NCI-H446 treated with DMSO at 0.1 percent for 48 hours (cell line): ENCODE measurements around the gene TARBP1.
"Not testable (repeated sequence)": the region's sequence is repeated elsewhere in the genome, so short reads cannot be mapped to it uniquely, and the experiment has no call there.

ENCODE experiments used
- DNase-seq: peaks from one replicate; lab custom pipeline; 2025; lab: John Stamatoyannopoulos, UW

Gene TARBP1

DNA sequence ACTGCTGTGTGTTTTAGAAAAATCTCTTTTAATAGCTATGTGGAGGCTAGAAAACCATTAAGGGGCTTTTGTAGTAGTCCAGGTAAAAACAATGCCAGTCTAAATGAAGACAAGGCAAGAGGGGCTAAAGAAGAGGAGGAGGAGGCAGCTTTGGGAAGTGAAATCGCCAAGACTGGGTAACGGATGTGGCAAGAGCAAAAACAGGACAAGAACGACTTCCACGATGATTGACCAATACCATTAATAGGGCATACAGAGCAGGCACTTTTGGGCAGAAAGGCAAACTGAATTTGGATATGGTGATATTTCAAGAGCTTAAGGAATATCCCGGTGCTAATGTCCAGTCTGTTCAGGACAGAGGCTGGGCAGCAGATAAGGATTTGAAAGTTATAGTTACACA is 83.7 kb downstream of the TARBP1 start:
- DNase-seq, result no peak

DNA sequence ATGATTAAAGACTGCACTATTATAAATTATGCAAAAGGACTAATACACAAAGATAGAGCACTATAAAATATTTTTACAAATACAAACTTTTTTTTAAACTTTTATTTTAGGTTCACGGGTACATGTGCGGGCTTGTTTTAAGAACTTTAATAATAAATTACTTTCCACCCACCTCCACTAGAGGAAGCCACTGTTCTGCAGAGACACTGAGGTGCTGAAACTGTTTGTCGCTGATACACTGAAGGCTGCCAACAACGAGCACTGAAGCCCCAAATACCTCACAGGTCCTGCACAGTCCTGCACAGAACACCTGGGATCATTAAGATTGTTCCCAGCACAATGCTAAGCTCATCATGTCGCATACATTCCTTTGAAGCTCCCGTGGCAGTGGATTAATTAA is 85.8 kb downstream of the TARBP1 start:
- DNase-seq, result no peak

DNA sequence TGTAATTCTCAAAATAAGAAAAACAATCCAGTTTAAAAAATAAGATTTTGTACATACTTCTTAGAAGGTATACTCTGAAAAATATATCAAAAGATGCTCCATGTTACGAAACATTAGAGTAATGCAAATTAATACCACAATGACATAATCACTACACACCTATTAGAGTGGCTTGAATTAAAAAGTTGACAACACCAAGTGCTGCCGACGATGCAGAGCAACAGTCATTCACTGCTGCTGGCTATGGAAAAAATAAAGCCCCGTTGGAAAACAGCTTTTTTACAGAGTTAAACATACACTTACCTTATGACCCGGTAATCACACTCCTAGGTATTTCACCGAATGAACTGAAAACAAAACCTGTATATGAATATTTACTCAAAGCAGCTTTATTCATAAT is 90.9 kb downstream of the TARBP1 start:
- no peak for DNase-seq

DNA sequence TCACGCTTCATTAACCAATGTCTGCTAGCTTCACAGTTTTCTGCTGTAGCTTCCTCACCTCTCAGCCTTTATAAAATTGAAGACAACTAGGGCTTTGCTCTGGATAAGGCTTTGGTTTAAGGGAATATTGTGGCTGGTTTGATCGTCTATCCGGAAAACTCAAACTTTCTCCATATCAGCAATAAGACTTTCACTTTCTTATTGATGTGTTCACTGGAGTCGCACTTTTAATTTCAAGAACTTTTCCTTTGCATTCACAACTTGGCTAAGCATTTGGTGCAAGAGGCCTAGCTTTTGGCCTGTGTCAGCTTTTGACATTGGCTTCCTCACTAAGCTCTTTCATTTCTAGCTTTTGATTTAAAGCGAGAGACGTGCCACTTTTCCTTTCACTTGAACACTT is 92.9 kb downstream of the TARBP1 start:
- no peak for DNase-seq

DNA sequence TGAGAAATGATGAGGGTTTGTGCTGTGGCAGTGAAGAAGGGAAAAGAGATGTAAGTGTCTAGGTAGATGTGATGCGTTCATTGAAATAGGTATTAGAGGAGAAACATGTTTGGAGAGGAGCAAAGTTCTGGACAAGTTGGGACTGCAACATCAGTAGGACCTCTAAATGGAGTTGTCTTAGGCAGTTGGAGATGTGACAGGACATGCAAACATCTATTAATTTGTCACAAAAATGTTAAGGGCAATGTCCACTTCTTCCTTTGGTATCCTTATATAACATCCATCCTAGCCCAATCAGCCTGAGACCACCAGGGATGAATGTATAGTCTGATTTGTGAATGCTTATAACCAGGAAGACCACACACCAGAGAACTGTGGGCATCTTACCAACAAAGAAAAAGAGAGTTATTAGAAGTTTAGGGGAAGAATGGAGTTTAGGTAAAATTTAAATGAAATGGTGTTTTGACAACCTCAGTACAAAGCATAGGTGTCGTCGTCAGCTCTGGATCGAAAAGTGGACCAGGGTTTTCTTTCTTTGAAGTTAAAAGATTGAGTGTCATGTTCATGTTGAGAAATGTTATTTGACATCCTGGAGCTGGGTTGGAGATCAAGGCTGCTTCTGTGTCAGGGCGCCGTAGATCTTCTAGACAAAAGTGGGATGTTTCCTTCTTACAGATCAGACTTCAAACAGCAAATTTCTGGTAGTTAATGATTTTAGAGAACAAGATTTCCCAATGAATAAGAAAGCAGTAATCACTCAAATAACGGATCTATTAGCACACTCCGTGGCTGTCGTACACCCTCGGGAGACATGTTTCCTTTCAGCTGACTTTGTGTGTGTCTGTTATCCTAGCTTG is 97.1 kb downstream of the TARBP1 start:
- no peak for DNase-seq

DNA sequence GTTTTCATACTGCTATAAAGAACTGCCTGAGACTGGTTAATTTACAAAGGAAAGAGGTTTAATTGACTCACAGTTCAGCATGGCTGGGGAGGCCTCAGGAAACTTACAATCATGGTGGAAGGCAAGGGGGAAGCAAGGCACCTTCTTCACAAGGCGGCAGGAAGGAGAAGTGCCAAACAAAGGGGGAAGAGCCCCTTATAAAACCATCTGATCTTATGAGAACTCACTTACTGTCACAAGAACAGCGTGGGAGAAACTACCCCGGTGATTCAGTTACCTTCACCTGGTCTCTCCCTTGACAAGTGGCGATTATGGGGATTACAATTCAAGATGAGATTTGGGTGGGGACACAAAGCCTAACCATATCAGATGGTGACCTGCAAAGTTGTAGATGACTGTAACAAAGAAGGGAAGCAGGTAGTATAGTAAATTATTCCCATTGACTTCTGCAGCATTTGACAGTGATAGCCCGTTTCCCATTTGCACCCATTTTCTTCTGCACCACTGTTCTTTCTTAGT is 99.3 kb downstream of the TARBP1 start:
- not testable (repeated sequence) for DNase-seq

DNA sequence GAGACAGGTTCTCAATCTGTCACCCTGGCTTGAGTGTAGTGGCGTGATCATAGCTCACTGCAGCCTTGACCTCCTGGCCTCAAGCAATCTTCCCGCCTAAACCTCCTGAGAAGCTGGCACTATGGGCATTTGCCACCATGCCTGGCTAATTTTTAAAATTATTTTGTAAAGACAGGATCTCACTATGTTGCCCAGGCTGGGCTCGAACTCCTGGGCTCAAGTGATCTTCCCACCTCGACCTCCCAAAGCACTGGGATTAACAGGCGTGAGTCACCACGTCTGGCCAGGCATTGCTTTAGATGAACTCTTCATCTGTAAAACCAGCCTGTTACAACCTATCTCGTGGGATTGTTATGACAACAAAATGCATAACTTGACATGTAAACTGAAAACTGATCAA is 103.3 kb downstream of the TARBP1 start:
- DNase-seq, result no peak

DNA sequence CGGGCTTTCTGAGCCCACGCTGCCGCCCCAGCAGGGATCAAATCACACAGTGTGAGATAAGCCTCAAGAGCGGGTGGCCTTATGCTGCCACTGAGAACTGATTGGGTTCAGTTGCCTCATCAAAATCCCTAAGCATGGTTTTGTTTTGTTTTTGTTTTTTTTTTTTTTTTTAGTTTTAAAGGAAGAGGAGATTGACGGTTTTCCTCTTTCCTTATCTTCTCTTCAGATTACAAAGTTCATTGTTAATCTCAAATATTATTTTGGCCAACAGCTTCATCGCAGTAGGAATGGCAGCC is 105.1 kb downstream of the TARBP1 start:
- no peak for DNase-seq

DNA sequence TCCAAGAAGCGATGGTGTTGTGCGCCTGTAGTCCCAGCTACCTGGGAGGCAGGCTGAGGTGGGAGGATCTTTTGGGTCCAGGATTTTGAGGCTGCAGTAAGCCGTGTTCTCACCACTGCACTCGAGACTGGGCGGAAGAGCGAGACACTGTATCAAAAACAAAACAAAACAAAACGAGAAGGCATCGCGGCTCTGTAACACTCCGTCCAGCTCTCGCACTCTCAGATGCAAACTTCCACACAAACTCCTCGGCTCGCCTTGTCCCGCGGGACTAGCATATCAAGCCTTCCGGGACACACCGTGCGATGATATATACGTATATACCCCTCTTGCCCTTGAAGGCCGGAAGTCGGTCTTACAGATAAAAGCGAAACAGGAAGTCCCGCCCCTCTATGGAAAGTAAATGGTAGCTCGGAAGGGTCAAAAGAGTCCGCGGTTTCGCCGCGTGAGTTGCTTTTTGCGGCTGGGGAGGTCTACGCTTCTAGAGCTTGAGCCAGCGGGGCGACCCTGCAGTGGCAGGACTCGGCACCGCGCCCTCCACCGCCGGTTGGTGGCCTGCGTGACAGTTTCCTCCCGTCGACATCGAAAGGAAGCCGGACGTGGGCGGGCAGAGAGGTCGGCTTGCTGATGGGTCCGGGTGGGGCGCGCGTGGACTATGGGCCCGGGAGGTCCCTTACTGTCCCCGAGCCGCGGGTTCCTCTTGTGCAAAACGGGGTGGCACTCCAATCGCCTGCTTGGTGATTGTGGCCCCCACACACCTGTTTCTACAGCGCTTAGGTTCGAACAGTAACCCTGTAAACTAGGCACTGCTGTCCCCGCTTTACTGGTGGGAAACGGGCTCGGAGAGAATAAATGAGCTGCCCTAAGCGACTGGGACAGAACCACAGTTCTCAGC is 105.7 kb downstream of the TARBP1 start, which contains the start of gene COA6:
Gene COA6 (plus strand): TSS at position 393 of the 895 bp plus-strand sequence. CDS start 11 bp downstream, at position 404.
- peak; percentile 91 for DNase-seq

DNA sequence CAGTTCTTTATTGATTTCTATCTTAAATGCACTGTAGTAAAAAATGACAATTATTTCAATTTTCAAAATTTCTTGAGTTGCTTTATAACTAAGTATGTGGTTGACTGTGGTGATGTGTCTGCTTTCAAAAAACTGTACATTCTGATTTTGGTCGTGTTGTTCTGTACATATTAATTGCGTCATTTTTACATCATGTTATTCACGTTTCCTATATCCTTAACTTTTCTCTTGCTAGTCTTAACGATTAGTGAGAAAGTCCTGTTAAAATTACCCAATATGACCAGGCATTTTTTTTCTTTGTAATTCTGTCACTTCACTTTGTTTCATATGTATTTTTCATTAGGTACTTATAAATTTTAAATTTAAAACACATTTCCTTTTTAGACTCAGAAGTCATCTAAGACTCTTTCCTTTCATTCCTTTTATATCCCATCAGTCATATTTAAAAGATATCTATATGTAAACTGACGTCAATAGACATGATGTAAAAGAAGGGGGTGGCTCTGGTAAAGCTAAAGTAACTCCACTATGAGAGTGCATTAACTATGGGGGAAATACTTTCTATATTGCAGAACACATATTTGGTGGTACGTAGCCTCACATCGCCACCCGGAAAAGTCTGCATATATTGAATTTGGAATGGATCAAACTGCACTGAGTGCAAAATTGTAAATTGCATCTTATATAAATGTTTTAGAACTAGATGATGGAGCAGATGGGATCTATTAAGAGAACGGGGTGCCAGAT is 106.8 kb downstream of the TARBP1 start:
- no peak for DNase-seq

DNA sequence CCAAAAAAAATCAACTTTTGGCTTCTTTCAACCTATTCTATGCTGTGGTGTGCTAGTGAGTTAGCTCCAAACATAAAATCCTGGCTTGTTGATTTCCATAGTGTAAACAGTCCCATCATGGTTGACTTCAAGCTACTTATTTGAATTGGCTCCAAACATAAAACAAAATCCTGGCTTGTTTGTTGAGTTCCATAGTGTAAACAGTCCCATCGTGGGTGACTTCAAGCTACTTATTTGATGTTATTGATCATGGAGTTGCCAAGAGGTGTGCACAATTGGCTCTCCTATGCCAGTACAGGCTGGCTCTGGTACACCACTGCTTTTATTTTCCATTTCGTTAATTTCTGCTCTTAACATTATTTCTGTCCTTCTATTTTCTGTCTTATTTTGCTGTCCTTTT is 107.6 kb downstream of the TARBP1 start:
- no peak for DNase-seq

DNA sequence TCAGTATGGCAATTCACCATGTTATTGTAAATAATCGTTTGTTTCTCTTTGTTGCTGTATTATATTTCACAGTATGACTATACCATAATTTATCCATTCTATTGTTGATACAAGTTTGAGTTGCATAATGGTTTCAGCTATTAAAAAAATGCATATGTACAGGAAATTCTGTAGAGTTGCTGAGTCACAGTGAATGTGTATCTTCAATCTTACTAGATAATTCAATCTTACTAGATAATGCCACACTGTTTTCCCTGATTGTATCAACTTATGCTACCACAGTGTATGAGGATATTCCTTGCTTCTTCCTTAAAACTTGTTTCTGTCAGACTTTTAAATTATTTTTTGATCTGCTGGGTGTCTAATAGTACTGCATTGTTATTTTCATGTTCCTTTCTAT is 109.2 kb downstream of the TARBP1 start:
- no peak for DNase-seq

DNA sequence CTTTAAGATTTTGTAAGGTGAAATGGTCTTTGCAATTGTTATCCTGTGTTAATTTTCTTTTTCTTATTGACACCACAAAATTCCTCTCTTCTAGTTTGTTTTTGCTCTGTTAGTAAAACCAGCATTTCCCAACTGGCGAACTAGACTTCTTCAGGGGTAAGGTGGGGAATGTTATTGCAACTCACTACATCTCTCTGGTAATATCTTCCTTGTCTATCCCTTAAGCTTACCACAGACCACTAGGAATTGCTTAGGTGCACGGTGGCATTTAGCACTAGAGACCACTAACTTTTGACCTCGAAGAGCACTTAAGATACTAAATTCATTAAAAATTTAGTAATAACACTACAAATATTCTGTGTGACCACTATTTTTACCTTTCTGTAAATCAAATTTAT is 109.9 kb downstream of the TARBP1 start:
- no peak for DNase-seq

DNA sequence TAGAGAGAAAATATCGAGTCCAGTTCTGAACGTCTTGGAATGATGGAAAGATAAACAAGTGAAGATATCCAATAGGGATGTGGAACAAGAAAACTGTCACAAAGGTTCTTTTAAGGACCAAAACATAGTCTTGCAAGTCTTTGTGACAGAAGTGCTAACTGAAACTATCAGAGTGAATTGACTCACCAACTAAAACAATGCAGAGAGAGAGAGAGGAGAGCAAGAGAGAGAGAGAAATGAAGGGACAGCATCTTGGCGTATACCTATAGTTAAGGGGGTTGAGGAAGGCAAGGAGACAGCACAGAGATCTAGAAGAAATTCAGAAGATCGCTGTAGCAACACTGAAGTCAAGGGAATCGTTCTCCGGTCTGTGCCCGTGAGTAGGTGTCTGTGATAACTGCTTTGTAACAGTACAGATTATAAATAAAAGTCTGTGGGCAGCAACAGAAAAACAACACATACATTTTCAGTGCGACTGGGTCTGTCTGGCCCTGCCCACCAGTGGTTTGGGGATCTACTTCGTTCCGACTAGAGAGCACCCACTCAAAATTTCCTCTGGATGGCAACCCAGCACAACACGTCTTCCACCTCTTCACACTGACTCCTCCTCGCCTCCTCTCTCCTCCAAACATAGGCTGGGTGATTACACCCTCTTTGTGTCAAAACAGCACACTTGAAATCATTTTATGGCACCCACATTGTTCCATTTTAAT is 110.5 kb downstream of the TARBP1 start:
- DNase-seq, result no peak

DNA sequence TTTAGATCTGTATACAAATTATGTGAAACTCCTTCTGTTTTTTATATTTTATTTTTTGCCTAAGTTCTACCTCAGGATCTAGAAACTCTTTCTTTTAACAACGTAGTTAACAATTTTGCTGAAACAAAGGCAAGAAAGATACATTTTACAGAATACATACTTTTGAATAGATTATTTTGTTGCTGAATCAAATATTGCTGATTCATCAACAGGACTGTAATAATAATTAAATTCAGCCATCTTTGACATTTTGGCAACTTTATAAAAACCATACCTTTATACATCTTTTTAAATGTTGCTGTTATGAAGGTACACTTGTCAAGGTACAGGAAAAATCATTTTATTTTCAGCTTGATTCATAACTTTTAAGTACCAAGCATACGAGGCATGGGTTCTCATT is 116.4 kb downstream of the TARBP1 start:
- no peak for DNase-seq

DNA sequence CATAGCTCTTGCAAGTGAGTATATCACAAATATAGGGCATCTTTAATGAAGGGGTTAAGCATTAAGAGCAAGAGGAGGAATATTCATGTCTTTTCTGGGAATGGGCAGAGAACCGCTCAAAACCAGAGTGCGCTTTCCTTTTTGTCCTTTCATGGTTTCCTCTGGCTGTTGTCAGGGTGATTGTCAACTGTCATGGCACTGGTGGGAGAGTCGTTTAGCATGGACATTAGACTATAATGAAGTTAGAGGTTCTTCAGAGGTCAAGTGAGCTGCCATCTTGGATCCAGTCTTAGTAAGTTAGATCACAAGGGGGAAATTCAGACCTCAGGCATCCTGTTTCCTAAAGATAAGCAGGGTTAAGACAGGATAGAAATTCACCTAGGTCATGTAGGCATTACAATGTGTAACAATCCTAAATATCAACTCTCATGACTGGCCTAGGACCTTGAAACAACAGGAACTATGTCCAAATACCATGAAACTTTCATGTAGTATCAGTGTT is 117.8 kb downstream of the TARBP1 start:
- no peak for DNase-seq

DNA sequence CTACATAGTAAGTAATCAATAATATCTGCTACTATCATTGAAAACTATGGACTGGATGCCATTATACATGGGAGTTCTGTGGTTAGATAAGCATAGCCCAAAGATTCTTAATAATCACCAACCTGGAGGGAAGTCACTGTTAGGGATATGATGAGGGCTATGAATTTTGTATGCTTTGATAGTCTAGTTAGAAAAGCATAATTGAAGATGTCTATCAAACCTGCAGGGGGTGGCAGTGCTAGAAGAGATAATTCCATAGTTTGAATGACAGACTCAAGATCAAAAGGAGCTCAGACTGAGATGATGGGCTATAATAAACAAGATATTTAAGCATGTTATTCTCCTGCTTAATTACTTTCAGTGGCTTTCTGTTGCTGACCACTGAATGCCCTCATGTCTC is 121.1 kb downstream of the TARBP1 start:
- no peak for DNase-seq

DNA sequence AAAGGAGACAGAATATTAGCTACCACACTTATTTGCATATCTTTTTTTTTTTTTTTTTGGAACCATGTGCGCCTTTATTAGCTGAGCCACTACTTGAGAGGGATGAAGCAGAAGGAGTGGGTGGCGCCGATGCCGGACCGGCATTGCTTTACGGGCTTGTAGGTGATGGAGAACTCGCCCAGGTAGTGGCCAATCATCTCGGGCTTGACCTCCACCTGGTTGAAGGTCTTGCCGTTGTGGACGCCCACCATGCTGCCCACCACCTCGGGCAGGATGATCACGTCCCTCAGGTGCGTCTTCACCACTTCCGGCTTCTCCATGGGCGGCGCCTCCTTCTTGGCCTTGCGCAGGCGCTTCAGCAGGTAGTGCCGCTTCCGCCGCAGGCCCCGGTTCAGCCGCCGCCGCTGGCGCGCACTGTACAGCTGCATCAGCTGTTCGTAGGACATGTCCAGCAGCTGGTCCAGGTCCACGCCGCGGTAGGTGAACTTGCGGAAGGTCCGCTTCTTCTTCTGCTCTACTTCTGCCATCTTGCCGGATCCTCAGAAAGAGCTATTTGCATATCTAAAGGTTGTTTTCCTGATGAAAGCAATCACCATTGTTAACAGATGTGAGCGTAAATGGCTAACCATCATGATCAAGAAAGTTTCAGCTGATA is 122.2 kb downstream of the TARBP1 start:
- DNase-seq, result not testable (repeated sequence)

DNA sequence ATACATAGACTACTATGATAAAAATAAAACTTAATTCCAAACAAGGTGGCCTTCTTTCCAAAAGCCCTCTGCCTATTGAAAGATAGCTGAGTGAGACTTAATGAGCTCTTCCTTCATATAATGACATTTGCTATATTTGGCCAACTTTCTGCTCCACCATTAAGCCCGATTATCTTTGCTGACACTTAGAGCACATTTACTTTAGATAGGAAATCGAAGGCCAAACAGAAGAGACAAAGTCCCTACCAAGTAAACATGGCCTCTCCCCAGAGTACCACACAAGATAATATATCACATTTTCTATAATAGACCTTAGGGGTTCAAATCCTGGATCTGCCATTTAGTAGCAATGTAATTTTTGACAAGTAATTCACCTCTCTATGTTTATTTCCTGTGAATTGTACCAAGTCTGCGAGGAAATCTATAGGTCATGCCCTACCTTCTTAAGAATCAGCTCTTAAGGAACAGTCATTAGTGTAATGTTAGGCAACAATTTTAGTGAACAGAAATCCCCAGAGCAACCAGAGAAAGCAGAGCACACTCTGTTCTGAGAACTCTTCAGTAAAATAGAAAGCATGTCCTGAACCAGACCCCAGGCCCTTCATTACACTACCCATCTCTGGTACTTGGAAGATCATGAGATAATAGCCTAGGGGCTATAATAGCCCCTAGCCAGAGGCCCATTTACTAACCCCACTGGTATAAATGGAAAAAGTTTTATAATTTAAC is 123.0 kb downstream of the TARBP1 start:
- no peak for DNase-seq

DNA sequence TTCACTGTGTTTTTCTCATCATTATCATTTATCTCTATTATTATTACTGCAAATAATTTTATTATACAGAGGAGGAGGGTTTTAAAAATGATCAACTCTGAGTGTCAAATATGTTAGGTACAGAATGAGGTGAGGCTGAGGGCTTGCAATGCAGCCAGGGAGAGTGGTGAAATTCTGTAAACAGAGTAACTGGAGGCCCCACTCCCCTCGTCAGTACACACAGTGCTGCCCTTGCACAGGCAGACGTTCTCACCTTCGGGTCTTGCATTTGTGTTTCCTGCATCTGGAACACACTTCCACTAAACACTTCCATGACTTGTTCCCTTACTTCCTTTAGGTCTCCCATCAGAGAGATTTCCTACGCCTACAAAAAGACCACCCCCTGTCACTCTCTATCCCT is 130.0 kb downstream of the TARBP1 start:
- no peak for DNase-seq
